Right lobe of liver (tissue), 4 donors: ENCODE results near the gene STAM.
"Not testable (repeated sequence)": the region's sequence is repeated elsewhere in the genome, so short reads cannot be mapped to it uniquely, and the experiment has no call there.

ENCODE experiments used
- CTCF ChIP-seq, 4 donors: fragments of 200-600 bp in 3 of 4; fragments of 450-650 bp in 1 of 4; IDR thresholded peaks; one replicate each; pipeline versions ENCODE4 v1.5.1 to v1.8.0; 2016 to 2022; ENCODE audit warnings: antibody characterized with exemption in 4 of 4, mild to moderate bottlenecking in 2 of 4
- POLR2A ChIP-seq: fragments of 450-650 bp; IDR thresholded peaks from one replicate; pipeline ENCODE4 v1.6.1; 2017; ENCODE audit warnings: antibody characterized with exemption, mild to moderate bottlenecking
- donor health status: DM: no; HTN: no; CAD: no.
- donor health status: DM: no; HTN: no; CAD: no.
- donor health status: DM: no; HTN: yes; CAD: no.

- TF ChIP-seq CTCF (IDR thresholded peaks at IDR 0.05); POLR2A: not testable (repeated sequence)
Observed at GRCh38 chr10:17632590-17632989, 11.4 kb upstream of the STAM start.
